ENCODE results near the gene DDOST.

DNA sequence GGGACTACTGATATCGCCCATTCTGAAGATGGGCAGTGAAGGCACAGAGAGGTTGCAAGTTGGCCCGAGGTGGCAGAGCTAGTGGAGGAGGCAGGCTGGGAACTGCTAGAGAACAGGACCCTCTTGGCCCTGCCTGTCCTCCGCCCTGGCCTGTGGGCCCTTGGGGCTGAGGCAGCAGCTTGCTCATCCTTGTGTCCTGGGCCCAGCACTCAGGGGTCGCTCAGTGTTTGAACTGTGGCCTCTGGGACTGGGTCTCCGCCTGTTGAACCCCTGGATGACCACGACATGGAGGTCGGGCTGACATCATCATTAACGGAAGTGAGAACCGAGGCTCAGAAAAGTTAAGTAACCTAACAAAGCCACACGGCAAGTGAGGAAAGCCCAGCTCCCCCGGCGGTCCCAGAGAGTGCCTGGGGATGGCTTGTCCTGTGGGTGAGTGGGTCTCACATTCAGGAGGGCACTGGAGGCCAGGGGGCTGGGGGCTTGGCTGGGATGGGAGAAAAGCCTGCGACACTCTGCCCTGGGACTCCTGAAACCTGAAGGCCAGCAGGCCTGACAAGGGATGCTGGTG, 23.0 kb upstream of the DDOST start:
- TF ChIP-seq, protein P1, sequence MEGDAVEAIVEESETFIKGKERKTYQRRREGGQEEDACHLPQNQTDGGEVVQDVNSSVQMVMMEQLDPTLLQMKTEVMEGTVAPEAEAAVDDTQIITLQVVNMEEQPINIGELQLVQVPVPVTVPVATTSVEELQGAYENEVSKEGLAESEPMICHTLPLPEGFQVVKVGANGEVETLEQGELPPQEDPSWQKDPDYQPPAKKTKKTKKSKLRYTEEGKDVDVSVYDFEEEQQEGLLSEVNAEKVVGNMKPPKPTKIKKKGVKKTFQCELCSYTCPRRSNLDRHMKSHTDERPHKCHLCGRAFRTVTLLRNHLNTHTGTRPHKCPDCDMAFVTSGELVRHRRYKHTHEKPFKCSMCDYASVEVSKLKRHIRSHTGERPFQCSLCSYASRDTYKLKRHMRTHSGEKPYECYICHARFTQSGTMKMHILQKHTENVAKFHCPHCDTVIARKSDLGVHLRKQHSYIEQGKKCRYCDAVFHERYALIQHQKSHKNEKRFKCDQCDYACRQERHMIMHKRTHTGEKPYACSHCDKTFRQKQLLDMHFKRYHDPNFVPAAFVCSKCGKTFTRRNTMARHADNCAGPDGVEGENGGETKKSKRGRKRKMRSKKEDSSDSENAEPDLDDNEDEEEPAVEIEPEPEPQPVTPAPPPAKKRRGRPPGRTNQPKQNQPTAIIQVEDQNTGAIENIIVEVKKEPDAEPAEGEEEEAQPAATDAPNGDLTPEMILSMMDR (conservative IDR thresholded peaks at IDR 0.05; ENCODE audit: low read depth, low read length): no peak
- no peak for TF ChIP-seq EZH2 (IDR thresholded peaks at IDR 0.05; ENCODE audit: borderline replicate concordance, low read depth, low read length, poor library complexity, severe bottlenecking)
